ENCODE data around the gene WNT7B.

DNA sequence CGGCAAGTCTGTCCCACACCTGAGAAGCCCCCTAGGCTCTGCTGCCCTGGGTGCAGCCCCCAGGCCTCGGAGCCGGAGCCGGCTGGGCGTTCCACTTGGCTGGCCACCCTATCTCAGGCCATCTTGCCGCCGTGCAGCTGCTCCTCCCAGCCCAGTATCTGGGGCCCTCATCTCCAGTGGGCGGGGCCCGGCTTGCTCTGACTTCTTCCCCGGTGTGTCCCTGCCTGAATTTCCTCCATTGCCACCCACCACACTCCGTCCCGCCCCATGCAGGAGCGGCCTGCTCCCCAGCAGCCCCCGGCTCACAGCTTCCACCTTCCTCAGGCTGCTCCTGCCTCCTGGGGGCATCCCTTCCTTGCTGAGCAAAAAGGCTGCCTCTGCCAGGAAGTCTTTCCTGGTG, 46.6 kb downstream of the WNT7B start:
- TF ChIP-seq, protein P1, sequence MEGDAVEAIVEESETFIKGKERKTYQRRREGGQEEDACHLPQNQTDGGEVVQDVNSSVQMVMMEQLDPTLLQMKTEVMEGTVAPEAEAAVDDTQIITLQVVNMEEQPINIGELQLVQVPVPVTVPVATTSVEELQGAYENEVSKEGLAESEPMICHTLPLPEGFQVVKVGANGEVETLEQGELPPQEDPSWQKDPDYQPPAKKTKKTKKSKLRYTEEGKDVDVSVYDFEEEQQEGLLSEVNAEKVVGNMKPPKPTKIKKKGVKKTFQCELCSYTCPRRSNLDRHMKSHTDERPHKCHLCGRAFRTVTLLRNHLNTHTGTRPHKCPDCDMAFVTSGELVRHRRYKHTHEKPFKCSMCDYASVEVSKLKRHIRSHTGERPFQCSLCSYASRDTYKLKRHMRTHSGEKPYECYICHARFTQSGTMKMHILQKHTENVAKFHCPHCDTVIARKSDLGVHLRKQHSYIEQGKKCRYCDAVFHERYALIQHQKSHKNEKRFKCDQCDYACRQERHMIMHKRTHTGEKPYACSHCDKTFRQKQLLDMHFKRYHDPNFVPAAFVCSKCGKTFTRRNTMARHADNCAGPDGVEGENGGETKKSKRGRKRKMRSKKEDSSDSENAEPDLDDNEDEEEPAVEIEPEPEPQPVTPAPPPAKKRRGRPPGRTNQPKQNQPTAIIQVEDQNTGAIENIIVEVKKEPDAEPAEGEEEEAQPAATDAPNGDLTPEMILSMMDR (IDR thresholded peaks at IDR 0.05): no peak
- no peak for TF ChIP-seq POLR2A (IDR thresholded peaks at IDR 0.05)

Data from testis (tissue), 2 donors.